ENCODE data around the gene TRAT1. TPM values are rescaled to one million over a fixed set of nuclear protein-coding genes. Genes with fewer than 3 reads are reported as not detected.
A peak's percentile ranks its signal among the peaks of the same experiment; 100 is the strongest.

The TRAT1 gene
- total RNA-seq, 1 experiment from 2014 or later: 0.11 TPM

DNA sequence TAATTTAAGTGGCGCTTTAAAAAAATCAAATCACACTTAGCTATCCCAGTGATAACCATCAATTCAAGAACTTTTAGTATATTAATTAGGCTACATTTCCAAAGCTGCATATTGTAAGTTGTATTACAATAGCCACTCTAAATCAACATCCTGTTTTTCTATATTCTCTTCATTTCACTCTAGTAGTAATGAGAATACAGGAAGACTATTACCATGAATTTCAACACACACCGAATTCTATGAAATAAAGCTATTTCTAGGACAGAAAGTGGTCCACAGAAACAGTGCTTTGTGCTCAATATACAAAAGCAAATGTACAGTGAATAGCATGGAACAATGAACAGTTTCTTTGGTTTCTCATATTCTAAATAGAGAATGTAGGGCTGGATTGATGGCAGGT lies 24.6 kb downstream of the TRAT1 start (continued):
- no peak for TF ChIP-seq ZNF416 (CRISPR knock-in tag; IDR thresholded peaks at IDR 0.05)
- TF ChIP-seq NR1H2 (CRISPR knock-in tag; IDR thresholded peaks at IDR 0.05): no peak
- TF ChIP-seq ZNF671 (CRISPR knock-in tag; IDR thresholded peaks at IDR 0.05): no peak
- TF ChIP-seq ZNF121 (CRISPR knock-in tag; IDR thresholded peaks at IDR 0.05): no peak
- TF ChIP-seq OVOL2 (CRISPR knock-in tag; IDR thresholded peaks at IDR 0.05; ENCODE audit: borderline replicate concordance): no peak

GRCh38 chr3:108849075-108849474 lies 26.5 kb downstream of the TRAT1 start:
- Mint-ChIP-seq H3K36me3 (no peaks in the 10 kb centered on the region), H3K4me3 (no peak overlapping the region), H3K9me3 (no peaks in the 10 kb centered on the region), H3K27ac (no peak overlapping the region), H3K27me3 (ENCODE audit: low read depth) (no peaks in the 10 kb centered on the region), H3K4me1 (no peaks in the 10 kb centered on the region)
- TF ChIP-seq ZBTB43 (CRISPR knock-in tag; IDR thresholded peaks at IDR 0.05) (no peak), ELF4 (CRISPR knock-in tag; IDR thresholded peaks at IDR 0.05; ENCODE audit: low read depth) (no peak), ESRRA (CRISPR knock-in tag; IDR thresholded peaks at IDR 0.05; ENCODE audit: borderline replicate concordance) (no peak), SMAD4 (CRISPR knock-in tag; IDR thresholded peaks at IDR 0.05) (no peak), FOXK1 (CRISPR knock-in tag; IDR thresholded peaks at IDR 0.05) (no peak), E2F1 (CRISPR knock-in tag; IDR thresholded peaks at IDR 0.05) (no peak), GTF2I (CRISPR knock-in tag; conservative IDR thresholded peaks at IDR 0.05) (no peak), ZNF219 (CRISPR knock-in tag; IDR thresholded peaks at IDR 0.05; ENCODE audit: borderline replicate concordance) (no peak), EMX1 (CRISPR knock-in tag; IDR thresholded peaks at IDR 0.05) (no peak), GABPB1 (CRISPR knock-in tag; IDR thresholded peaks at IDR 0.05) (no peak)
- TF ChIP-seq, protein P1, sequence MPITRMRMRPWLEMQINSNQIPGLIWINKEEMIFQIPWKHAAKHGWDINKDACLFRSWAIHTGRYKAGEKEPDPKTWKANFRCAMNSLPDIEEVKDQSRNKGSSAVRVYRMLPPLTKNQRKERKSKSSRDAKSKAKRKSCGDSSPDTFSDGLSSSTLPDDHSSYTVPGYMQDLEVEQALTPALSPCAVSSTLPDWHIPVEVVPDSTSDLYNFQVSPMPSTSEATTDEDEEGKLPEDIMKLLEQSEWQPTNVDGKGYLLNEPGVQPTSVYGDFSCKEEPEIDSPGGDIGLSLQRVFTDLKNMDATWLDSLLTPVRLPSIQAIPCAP (CRISPR knock-in tag; IDR thresholded peaks at IDR 0.05): no peak
- TF ChIP-seq, protein P2, sequence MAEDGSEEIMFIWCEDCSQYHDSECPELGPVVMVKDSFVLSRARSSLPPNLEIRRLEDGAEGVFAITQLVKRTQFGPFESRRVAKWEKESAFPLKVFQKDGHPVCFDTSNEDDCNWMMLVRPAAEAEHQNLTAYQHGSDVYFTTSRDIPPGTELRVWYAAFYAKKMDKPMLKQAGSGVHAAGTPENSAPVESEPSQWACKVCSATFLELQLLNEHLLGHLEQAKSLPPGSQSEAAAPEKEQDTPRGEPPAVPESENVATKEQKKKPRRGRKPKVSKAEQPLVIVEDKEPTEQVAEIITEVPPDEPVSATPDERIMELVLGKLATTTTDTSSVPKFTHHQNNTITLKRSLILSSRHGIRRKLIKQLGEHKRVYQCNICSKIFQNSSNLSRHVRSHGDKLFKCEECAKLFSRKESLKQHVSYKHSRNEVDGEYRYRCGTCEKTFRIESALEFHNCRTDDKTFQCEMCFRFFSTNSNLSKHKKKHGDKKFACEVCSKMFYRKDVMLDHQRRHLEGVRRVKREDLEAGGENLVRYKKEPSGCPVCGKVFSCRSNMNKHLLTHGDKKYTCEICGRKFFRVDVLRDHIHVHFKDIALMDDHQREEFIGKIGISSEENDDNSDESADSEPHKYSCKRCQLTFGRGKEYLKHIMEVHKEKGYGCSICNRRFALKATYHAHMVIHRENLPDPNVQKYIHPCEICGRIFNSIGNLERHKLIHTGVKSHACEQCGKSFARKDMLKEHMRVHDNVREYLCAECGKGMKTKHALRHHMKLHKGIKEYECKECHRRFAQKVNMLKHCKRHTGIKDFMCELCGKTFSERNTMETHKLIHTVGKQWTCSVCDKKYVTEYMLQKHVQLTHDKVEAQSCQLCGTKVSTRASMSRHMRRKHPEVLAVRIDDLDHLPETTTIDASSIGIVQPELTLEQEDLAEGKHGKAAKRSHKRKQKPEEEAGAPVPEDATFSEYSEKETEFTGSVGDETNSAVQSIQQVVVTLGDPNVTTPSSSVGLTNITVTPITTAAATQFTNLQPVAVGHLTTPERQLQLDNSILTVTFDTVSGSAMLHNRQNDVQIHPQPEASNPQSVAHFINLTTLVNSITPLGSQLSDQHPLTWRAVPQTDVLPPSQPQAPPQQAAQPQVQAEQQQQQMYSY (CRISPR knock-in tag; IDR thresholded peaks at IDR 0.05): no peak
- TF ChIP-seq, protein P3, sequence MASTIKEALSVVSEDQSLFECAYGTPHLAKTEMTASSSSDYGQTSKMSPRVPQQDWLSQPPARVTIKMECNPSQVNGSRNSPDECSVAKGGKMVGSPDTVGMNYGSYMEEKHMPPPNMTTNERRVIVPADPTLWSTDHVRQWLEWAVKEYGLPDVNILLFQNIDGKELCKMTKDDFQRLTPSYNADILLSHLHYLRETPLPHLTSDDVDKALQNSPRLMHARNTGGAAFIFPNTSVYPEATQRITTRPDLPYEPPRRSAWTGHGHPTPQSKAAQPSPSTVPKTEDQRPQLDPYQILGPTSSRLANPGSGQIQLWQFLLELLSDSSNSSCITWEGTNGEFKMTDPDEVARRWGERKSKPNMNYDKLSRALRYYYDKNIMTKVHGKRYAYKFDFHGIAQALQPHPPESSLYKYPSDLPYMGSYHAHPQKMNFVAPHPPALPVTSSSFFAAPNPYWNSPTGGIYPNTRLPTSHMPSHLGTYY (CRISPR knock-in tag; IDR thresholded peaks at IDR 0.05): no peak
- no peak for DNase-seq (ENCODE audit: low spot score)
- ChIA-PET POLR2A (no interaction called here), CTCF (no interaction called here)
- no peak for ATAC-seq

GRCh38 chr3:108861401-108861800 lies 38.8 kb downstream of the TRAT1 start:
- TF ChIP-seq SOX15 (CRISPR knock-in tag; IDR thresholded peaks at IDR 0.05) (no peak), E2F1 (CRISPR knock-in tag; IDR thresholded peaks at IDR 0.05) (no peak), MAX (CRISPR knock-in tag; IDR thresholded peaks at IDR 0.05) (no peak), TCF7 (CRISPR knock-in tag; IDR thresholded peaks at IDR 0.05; ENCODE audit: low read depth) (no peak), NR3C1 (CRISPR knock-in tag; conservative IDR thresholded peaks at IDR 0.05; ENCODE audit: low read depth) (no peak), HMGA2 (CRISPR knock-in tag; IDR thresholded peaks at IDR 0.05) (no peak), NR2C2 (CRISPR knock-in tag; IDR thresholded peaks at IDR 0.05) (no peak), CBFB (CRISPR knock-in tag; IDR thresholded peaks at IDR 0.05; ENCODE audit: low read depth) (no peak)
- peaks cover 18% of the 10 kb centered on the region for H3K9me3 Mint-ChIP-seq
- peak overlapping the region; percentile 33; the same call in 1 of the 2 replicates for H3K27ac Mint-ChIP-seq
- H3K4me1 Mint-ChIP-seq: peaks cover 47% of the 10 kb centered on the region
- H3K36me3 Mint-ChIP-seq: peaks cover 11% of the 10 kb centered on the region
- H3K27me3 Mint-ChIP-seq (ENCODE audit: low read depth): no peaks in the 10 kb centered on the region
- POLR2A ChIA-PET: no interaction called here
- CTCF ChIA-PET: no interaction called here
- no peak for DNase-seq (ENCODE audit: low spot score)
- H3K4me3 Mint-ChIP-seq: no peak overlapping the region
- ATAC-seq: no peak
